Measurements from ENCODE around the gene GPR78.

GPR78 gene

DNA sequence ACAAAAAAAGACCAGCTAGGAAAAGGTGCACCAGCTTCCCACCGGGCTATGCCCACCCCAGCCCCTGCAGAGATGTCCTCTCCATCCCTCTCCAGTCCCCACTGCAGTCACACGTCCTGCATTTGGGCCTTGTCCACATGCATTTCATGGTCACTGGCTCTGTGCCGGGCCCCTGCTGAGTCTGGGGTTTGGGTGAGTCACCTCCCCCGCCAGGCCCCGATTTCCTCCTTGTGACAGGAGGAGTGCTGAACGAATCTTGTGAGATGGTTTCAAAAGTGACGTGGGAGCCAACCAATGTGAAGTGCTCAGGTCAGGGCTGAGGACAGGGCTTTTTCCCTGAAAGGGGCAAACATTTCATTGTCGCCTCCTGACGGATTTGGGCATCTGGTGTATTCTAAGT is 19.5 kb downstream of the GPR78 start:
- no peak for DNase-seq (ENCODE audit: low read depth in 2 of 2)

DNA sequence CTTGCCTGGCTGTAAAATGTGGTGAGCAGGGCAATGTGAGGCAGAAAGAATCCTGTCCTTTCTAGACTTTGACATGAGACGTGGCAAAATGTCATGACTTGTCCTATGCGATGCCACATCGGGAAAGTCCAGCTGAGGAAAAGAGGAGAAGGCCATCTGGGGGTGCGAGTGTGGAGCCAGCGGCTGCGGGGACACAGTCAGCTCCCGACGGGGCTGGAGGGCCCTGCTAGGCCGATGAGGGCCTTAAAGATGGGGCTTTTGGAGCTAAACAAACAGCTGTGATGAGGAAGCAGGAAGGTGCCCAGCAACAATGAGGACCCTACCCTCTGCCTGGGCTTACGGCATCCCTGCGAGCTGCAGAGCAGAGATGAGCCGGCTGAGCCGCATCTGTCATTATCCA is 20.1 kb downstream of the GPR78 start:
- DNase-seq (ENCODE audit: low read depth in 2 of 2), result no peak

DNA sequence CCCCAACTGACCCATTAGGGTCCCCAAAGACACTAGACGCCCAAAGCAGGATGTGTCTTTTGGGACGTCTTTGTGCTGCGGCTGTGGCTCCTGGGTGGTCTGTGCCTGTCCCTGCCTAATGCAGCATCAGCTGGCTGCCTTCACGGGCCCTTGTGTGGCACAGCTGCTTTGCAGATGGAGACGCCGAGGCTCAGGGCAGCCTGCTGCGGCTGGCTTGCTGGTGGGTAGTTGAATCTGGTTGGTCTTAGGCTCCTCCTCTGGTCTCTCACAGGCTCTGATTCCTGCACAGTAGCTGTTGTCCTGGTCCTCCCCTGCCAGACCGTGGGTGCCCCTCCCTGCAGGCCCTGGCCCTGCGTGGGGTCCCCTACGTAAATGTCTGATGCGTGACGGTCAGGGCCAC is 20.5 kb downstream of the GPR78 start:
- DNase-seq (ENCODE audit: low read depth in 2 of 2), result no peak

DNA sequence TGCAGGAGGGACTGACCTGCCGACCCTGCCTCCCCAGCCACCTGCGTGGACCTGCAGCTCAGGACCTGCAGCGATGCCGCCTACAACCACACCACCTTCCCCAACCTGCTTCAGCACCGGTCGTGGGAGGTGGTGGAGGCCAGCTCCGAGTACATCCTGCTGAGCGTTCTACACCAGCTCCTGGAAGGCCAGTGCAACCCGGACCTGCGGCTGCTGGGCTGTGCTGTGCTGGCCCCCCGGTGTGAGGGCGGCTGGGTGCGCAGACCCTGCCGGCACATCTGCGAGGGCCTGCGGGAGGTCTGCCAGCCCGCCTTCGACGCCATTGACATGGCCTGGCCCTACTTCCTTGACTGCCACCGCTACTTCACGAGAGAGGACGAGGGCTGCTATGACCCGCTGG is 20.9 kb downstream of the GPR78 start:
- no peak for DNase-seq (ENCODE audit: low read depth in 2 of 2)

DNA sequence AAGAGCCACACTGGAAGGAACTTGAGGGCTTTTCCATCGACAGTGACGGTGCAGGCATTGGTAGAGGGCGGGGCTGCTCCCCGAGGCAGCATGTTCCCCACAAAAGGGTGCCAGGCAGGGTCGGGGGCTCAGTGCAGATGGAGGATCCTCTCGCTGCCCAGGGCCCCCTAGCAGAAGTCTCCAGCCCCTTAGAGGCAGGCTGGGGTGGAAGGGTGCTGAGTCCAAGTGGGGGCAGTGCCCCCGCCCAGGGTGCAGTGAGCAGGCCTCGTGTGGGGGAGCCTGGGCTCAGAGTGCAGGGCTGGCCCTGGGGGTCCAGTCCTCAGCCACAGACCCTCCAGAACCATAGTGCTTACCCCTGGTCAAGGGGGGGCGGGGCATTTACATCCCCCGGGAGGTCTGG is 21.4 kb downstream of the GPR78 start:
- DNase-seq (ENCODE audit: low read depth in 2 of 2), result no peak

DNA sequence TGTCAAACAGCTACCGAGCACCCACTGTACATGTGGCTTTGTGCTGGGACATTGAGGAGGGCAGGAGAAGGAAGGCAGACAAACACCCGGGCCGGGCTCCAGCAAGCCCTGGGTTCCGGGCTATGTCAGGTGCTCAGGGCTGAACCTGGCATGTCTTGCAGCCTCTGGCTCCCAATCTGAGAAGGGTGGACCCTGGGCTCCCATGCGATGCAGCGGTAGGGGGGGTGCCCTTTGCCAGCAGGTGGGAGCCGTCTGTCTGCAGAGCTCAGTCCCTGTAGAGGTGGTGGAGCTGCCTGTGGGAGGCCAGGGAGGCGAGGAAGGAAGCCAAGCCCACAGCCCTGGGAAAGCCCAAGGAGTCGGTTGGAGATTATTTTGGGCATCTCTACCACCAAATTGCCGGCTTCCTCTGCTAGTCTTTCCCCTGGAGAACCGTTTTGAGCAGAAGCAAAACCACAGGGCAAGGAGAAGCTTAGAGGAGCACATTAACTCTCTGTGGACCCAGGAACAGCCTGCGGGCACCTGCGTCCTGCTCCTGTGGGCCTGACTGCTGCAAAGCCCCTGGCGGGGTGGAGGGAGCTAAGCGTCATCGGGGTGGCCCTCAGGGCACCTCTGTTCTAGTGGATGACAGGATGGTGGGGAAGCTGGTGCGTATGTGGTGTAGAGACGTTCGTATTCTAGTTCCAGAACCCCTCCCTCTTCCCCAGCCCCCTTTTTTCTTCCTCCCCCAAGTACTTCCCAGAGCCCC is 22.7 kb downstream of the GPR78 start:
- no peak for DNase-seq (ENCODE audit: low read depth in 2 of 2)

DNA sequence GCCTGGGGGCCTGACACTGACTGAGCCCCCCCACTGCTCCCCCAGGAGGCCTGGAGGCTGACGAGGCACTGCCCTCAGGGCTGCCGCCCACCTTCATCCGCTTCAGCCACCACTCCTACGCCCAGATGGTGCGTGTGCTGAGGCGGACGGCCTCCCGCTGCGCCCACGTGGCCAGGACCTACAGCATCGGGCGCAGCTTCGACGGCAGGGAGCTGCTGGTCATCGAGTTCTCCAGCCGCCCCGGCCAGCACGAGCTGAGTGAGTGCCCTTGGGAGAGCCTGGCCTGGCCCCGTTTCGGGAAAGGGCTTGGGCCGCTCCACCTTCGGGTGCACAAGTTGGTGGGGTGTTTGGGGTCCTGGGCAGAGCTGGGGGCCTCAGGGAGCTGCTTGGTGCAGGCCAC is 23.7 kb downstream of the GPR78 start:
- no peak for DNase-seq (ENCODE audit: low read depth in 2 of 2)

DNA sequence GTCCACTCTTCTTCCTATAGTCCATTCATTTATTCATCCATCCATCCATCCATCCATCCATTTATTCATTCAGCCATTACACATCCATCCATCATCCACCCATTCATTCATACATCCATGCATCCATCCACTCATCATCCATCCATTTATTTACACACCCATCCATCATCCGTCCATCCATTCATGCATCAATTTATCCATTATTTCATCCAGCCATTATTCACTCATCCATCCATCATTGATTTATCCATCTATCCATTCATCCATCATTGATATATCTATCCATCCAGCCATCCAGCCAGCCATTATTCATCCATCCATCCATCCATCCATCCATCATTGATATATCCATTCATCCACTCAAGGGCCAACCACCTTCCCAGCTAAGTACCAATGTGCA is 25.1 kb downstream of the GPR78 start:
- no peak for DNase-seq (ENCODE audit: low read depth in 2 of 2)

DNA sequence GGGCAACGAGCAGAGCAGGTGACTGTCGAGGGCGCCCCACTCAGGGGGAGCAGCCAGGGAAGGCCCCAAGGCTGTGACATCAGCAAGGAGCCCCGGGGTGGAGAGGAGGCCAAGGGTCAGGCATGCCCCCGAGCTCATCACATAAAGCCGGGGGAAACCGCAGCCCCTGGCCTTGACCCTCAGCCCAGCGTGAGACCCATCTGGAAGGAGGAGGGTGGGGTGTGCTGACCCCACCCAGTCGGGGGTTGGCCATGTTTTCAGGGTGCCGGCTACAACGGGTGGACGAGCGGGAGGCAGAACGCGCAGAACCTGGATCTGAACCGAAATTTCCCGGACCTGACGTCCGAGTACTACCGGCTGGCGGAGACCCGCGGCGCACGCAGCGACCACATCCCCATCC is 26.3 kb downstream of the GPR78 start:
- no peak for DNase-seq (ENCODE audit: low read depth in 2 of 2)

DNA sequence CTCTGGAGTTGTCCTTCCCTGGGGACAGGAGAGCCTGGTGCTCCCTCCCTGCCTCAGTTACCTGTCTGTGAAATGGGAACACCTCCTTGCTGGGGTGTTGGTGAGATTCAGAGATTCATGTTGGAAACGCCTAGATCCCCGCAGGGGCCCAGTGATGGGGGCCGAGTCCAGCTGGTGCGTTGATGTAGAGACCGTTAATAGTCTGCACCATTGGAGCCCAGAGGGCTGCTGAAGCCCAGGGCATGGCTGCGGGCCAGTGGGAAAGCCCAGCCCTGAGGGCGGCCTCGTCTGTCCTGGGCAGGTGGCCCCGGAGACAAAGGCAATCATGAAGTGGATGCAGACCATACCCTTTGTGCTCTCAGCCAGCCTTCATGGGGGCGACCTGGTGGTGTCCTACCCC is 26.8 kb downstream of the GPR78 start:
- no peak for DNase-seq (ENCODE audit: low read depth in 2 of 2)

DNA sequence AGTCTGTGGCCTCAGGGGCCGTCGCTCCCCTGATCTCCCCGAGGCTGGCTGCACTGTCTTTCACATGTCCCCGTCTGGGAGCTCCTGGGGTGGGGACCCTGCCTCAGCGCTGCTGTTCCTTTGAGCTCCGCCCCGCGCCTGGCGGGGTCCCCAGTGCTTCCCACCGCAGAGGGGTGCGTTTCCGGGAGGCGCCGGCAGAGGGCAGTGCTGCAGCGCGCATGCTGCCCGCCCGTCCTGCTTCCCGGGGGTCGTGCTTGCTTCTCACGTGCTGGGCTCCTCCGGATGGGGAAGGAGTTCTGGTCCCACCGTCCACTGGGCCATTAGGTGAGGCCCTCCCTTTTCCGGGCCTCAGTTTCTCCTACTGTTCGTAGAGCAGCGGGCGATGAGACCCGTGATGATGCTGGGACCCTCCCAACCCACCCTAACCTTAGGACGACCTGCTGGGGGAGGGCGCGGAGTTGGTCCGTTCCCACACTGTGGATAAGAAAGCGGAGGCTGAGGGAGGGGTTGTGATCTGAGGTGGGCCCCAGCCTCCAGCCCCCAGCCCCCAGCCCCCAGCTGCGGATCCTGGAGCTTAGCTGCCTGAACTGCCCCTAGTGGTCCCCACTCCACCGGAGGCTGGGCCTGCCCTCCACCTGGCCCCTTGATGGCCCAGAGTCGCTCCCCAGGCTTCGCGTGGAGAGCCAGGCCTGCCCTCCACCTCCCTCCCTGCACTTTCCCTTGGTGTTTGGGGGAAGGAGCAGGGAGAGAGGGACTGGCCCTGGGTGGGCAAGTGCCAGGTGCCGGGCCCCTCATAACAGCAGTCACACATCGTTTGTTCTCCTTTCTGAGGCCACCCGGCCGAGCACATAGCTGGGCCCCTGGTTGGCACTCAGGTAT is 27.6 kb downstream of the GPR78 start:
- peak in 1 of 2 donors; percentile 3 for DNase-seq (ENCODE audit: low read depth in 2 of 2)

DNA sequence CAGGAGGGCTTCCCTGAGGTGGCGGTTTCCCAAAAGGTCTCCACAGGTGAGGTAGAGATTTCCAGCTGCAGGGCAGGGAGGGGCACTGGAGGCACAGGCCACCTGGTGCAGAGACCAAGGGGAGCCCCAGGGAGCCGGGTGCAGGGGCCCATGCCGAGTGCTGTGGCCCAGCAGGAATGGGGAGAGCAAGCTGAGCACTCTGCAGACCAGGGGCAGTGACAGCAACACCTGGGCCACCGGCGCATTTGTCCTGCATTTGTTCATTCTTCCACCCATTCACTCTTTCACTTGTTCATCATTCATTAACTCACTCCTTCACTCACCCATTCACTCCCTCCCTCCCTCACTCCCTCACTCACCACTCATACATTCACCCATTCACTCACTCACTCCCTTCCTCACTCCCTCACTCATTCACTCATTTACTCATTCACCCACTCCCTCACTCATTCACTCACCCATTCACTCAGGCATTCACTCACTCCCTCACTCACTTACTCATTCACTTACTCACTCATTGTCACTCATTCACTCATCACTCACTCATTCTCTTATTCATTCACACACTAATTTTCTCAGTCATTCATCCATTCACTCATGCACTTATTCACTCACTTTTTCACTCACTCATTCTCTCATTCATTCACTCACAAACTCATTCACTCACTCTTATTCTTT is 28.7 kb downstream of the GPR78 start:
- no peak for DNase-seq (ENCODE audit: low read depth in 2 of 2)

DNA sequence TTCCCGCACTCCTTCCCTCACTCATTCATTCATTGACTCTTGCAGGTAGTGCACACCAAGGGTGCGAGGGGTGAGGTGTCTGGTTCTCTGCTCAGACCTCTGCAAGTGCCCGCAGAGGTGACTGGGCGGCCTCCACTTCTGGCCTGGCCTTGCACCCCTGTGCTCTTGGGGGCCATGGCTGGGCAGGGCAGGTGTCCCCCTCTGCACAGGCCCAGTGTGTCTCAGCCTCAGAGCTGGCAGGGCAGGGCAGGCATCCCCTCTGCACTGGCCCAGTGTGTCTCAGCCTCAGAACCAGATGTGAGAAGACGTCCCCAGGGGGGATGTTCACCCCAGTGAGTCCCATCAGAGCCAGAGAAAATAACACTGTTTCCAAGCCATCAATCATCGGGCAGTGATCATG is 29.2 kb downstream of the GPR78 start:
- no peak for DNase-seq (ENCODE audit: low read depth in 2 of 2)

DNA sequence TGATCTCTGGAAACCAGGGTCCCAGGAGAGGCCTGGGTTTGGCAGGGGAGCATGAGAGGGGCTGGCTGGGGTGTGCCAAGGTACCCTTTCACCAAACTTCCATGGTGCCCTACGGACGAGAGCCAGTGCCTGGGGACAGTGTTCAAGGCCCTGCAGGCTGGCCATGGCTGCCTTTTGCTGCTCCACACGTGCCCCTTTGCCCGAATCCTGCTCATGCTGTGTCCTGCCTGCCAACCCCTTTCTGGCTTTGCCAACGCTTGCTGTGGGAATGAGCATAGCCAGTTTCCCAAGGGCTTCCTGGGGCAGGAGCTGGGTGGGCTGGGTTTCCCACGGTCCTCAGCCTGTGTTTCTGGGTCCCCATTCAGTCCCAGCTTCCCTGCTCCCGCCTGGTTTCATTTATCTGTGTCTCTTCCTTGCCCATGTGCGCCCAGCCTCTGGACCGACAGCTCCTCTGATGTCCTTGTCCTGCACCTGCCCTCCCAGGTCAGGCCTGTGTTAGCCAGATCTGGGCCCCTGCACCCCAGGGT is 29.7 kb downstream of the GPR78 start:
- DNase-seq (ENCODE audit: low read depth in 2 of 2), result no peak

DNA sequence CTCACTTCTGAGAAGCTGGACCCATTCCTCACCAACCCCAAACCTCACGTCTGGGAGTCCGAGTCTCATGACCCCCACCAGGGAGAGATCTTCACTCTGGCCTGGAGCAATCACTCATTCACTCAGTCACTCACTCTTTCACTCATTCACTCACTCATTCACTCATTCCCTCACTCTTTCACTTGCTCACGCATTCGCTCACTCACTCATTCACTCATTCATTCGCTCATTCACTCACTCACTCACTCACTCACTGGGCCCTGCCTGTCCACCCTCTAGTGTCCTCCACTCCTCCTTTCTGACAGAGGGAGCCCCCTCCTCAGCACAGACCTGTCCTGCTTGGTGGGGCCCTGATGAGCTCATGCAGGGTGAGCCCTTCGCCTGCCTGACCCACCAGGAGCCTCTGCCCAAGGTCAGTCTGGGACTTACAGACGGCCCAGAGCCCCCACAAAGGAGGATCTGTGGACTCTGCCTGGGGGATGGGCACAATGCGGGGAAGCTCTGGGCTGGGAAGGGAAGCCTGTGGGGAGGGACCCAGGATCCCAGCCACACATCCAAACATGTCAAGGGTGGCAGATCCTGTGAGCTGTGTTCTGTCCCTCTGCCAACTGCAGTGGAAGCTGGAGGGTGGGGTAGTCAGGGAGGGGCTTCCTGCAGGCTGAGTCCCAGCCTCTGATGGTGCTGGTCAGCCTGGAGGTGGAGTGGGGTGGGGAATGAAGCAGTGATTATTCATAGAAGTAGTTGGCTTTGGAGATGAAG is 30.8 kb downstream of the GPR78 start:
- DNase-seq (ENCODE audit: low read depth in 2 of 2), result no peak

DNA sequence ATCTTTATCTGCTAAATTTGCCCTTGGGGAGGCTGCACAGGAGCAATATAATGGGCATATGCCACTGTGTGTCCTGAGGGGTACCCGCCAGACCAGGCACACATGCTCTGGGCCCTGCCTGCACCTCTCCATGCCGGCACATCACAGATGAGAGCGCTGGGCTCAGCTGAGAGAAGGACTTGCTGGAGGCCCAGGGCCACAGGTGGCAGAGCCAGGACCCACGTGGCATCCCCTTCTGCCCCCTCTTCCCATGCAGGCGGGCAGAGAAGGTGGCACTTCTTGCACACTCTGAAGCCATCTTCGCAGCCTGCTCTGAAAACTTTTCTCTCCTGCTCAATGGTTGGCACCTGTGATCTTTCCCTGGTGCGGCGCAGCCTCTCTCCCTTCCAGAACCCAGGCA is 32.5 kb downstream of the GPR78 start:
- DNase-seq (ENCODE audit: low read depth in 2 of 2), result no peak

DNA sequence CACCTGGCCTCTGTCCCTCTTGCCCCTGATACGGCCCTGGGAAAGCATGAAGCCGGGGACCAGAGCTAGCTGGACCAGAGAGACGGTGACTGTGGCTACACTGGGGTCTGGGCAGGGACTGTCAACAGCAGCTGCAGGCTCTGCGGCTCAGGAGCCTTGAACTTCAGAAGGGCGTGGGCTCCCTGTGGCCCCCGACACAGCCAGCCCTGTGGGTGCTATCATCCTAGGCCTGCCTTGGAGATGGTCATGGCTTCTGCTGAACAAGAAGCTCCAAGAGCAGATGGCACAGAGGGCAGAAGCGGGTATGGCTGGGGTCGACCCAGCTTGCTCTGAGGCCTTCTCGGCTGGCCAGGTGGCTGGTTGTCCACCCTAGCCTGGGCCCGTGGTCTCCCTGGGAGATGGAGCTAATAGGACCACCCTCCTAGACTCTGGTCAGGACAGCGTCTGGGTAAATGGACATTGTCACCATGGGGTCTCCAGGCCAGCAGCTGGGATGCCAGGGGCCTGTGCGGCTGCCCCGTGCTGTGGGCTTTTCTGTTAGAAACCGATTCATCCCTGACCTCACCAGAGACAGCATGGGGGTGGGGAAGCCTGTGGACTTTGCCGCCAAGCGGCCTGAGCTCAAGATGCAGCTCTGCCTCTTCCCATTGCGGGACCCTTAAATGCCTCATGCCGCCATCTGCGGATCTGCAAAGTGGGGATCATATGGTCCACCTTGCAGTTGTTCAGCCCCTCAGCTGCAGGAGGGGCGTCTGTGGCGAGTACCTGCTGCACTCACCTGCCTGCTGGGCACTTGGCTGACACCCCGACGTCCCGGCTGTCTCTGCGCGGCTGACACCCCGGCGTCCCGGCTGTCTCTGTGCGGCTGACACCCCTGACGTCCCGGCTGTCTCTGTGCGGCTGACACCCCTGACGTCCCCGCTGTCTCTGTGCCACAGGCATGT is 33.5 kb downstream of the GPR78 start:
- DNase-seq (ENCODE audit: low read depth in 2 of 2), result no peak

DNA sequence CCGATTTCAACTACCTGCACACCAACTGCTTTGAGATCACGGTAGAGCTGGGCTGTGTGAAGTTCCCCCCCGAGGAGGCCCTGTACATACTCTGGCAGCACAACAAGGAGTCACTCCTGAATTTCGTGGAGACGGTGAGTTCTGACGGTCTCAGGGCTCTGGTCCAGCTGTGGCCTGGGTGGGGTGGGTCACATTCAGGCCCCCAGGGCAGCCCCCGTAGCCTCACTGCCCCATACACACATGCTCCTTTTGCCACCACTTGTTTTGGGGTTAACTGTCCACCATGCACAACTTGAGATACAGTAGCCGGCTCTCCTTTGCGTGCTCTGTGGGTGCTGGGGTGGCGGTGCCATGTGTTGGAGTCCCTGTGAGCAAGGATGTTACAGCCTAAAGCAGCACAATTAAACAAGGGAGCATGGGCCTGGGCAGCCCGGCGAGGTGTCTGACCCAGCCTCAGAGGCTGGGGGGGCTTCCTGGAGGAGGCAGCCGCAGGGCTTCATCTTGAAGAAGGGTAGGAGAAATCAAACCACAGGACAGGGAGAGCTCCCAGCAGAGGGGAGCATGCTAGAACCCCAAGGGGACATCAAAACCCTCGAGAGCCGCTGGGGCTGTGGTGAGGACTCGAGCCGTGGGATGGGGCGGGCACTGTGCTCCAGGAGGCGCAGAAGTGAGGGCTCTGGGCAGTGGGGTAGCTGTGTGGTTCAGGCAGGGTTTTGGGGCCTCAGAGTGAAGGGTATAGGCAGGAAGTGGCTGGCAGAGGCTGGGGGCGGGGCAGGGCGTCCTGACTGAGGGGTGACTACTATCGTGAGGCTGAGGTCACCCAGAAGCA is 34.4 kb downstream of the GPR78 start:
- DNase-seq (ENCODE audit: low read depth in 2 of 2), result no peak

DNA sequence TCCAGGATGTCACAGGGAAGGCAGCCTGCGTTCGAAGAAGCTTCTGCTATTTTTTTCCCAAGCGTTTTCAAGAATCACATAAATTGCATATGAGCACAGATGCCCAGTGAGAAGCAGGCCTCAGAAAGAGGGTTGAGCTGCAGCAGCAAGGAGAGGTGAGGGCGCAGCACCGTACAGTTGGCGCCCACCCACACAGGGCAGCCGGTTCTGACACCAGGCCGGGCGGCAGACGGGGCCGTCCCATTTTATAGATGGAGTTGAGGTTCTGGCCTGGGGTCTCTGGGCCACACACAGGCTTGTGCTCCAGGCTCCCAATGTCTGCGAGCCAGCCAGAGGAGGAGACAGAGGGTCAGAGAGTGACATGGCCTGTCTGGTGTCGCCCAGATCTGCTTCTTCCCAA is 35.2 kb downstream of the GPR78 start:
- no peak for DNase-seq (ENCODE audit: low read depth in 2 of 2)
